ENCODE measurements around the gene DEGS2. TPM values are rescaled to one million over a fixed set of nuclear protein-coding genes. Genes with fewer than 3 reads are reported as not detected.

DEGS2 gene
- total and polyA plus RNA-seq, 2 donors (not counting 1 experiment from before 2014, with no cell fraction given), result 0.82 to 6.4 TPM

DNA sequence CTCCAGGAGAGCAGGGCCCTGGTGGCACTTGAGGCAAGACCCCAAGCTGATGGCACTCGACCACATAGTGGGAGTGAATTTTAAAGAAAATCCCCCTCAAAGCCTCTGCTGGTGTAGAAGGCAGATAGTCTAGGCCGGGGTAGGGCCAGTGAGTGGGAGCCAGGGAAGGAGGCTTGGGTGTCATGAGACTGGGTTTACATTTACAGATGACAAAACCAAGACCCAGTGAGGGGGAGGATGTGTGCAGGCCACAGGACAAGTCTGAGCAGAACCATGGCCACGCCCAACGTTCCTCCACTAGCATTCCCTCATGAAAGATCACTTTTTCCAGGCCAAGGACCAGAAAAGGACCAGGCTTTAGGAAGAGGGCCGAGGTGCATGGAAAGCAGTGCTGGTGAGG is 52.2 kb downstream of the DEGS2 start:
- no peak overlapping the region for H3K9ac ChIP-seq (ENCODE audit: low read length)
- peaks cover 98% of the 10 kb centered on the region for H3K79me2 ChIP-seq (ENCODE audit: control insufficient read depth, insufficient read depth, low read length)
- TF ChIP-seq CTCF (IDR thresholded peaks at IDR 0.05), result no peak
- no peak for TF ChIP-seq EZH2 (IDR thresholded peaks at IDR 0.05; ENCODE audit: borderline replicate concordance, insufficient read depth, low read depth, low read length, poor library complexity, severe bottlenecking)
- H3K9me3 Mint-ChIP-seq (ENCODE audit: insufficient read depth), result no peaks in the 10 kb centered on the region
- H3K4me1 ChIP-seq (ENCODE audit: control insufficient read depth in 2 of 2, insufficient read depth in 2 of 2, low read length in 2 of 2), result peaks cover 22 to 38% of the 10 kb centered on the region in 2 donors
- ChIA-PET POLR2A (no interaction called here), CTCF (interaction anchor here (0.6 to 24.4 kb wide), 26 partner anchors 8 to 183 kb away, joined by 3 to 495 read pairs (median 8); partner anchors contain the start of gene EVL)
- peaks cover 95% of the 10 kb centered on the region for H4K20me1 ChIP-seq (ENCODE audit: control insufficient read depth, insufficient read depth, low read length, poor library complexity, severe bottlenecking)
- H3K27me3 Mint-ChIP-seq, result no peaks in the 10 kb centered on the region
- H3K36me3 ChIP-seq (replicated peaks in 1 of 2; ENCODE audit: control extremely low read depth in 1 of 2, control insufficient read depth in 1 of 2, extremely low read depth in 1 of 2, insufficient read depth in 2 of 2, low read length in 1 of 2), result peaks cover 0 to 93% of the 10 kb centered on the region in 2 experiments
- no peak overlapping the region for H3K4me3 ChIP-seq (ENCODE audit: control extremely low read depth in 1 of 5, extremely low read depth in 1 of 5, insufficient read depth in 1 of 5, low read depth in 2 of 5, low read length in 4 of 5)
- no peaks in the 10 kb centered on the region for H3K9me3 ChIP-seq (ENCODE audit: control extremely low read depth in 1 of 3, control insufficient read depth in 2 of 3, insufficient read depth in 1 of 3, low read length in 2 of 3)
- H3K4me3 Mint-ChIP-seq, result no peak overlapping the region
- DNase-seq (no peak), ATAC-seq (ENCODE audit: low read depth) (no peak)
- no peak overlapping the region for H3K27ac ChIP-seq (ENCODE audit: low read length in 2 of 2)
- WGBS (ENCODE audit: insufficient coverage), result 91% methylated on average over 4 of the region's 5 CpGs
- intact Hi-C loops (cut with micrococcal nuclease), result loop anchor here (5.0 kb wide), 2 partner anchors 50 to 110 kb away; partner anchors contain the start of gene DEGS2
- no peaks in the 10 kb centered on the region for H3K27me3 ChIP-seq (replicated peaks in 1 of 4; ENCODE audit: control extremely low read depth in 1 of 4, control insufficient read depth in 3 of 4, insufficient read depth in 4 of 4, low read length in 3 of 4)
- H3K4me2 ChIP-seq (replicated peaks; ENCODE audit: low read depth, low read length, poor library complexity, severe bottlenecking), result no peak overlapping the region
- peaks cover 57% of the 10 kb centered on the region for H3K4me1 Mint-ChIP-seq
- H3K27ac Mint-ChIP-seq, result peak overlapping the region; percentile 56
- H2AFZ ChIP-seq (ENCODE audit: insufficient read depth, low read depth, low read length, poor library complexity, severe bottlenecking), result no peak overlapping the region

DNA sequence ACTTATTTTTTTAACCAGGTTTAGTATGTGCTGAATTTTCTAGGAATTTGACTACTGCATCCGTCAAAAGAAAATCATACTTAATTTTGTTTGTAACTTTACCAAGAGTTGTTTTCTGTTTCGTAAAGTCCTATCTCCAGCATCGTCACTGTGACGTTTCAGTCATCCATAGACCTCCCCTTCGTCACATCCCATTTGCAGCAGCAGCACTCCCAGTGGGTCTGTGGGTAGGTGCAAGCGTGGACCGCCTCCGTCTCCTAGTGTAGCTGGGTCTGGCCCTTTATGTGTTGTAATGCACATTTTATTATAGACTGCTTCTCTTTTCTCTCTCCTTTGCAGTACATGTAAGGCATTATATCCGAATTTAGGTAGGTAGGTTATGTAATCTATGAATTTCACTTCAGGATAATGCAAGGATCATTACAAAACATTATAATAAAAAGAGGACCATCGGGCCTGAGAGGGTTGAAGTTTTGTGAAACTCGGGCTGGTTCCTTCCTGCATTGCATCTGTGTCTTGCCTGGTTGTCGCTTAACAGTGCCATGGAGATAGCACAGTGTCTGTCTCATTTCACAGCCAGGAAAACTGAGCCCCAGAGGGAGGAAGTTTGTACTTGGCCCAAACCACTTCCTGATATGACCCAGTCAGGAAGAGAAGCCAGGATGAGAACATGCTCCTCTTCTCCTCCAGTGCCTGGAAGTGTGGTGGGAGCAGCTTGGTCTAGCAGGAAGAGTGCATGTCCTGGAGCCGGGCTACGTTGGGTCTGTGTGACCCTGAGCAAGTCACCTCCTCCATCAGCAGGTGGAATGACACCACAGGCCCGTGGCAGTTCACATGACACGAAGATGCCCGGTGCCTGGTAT is 53.0 kb downstream of the DEGS2 start:
- Histone ChIP-seq H3K4me1 (ENCODE audit: control insufficient read depth in 2 of 2, insufficient read depth in 2 of 2, low read length in 2 of 2) (peaks cover 24 to 42% of the 10 kb centered on the region in 2 donors), H3K4me2 (replicated peaks; ENCODE audit: low read depth, low read length, poor library complexity, severe bottlenecking) (no peak overlapping the region), H3K4me3 (ENCODE audit: control extremely low read depth in 1 of 5, extremely low read depth in 1 of 5, insufficient read depth in 1 of 5, low read depth in 2 of 5, low read length in 4 of 5) (no peak overlapping the region), H3K27ac (ENCODE audit: low read length in 2 of 2) (no peak overlapping the region), H3K36me3 (replicated peaks in 1 of 2; ENCODE audit: control extremely low read depth in 1 of 2, control insufficient read depth in 1 of 2, extremely low read depth in 1 of 2, insufficient read depth in 2 of 2, low read length in 1 of 2) (peaks cover 0 to 93% of the 10 kb centered on the region in 2 experiments), H3K9ac (ENCODE audit: low read length) (no peak overlapping the region), H2AFZ (ENCODE audit: insufficient read depth, low read depth, low read length, poor library complexity, severe bottlenecking) (no peak overlapping the region), H4K20me1 (ENCODE audit: control insufficient read depth, insufficient read depth, low read length, poor library complexity, severe bottlenecking) (peaks cover 95% of the 10 kb centered on the region), H3K27me3 (replicated peaks in 1 of 4; ENCODE audit: control extremely low read depth in 1 of 4, control insufficient read depth in 3 of 4, insufficient read depth in 4 of 4, low read length in 3 of 4) (no peaks in the 10 kb centered on the region), H3K9me3 (ENCODE audit: control extremely low read depth in 1 of 3, control insufficient read depth in 2 of 3, insufficient read depth in 1 of 3, low read length in 2 of 3) (no peaks in the 10 kb centered on the region), H3K79me2 (ENCODE audit: control insufficient read depth, insufficient read depth, low read length) (peaks cover 97% of the 10 kb centered on the region)
- H3K4me3 Mint-ChIP-seq, result no peak overlapping the region
- H3K4me1 Mint-ChIP-seq, result peaks cover 62% of the 10 kb centered on the region
- POLR2A ChIA-PET, result no interaction called here
- DNase-seq, result no peak
- intact Hi-C loops (cut with micrococcal nuclease), result loop anchor here (5.0 kb wide), 2 partner anchors 51 to 109 kb away; partner anchors contain the start of gene DEGS2
- no peak for TF ChIP-seq CTCF (IDR thresholded peaks at IDR 0.05)
- no peak for TF ChIP-seq EZH2 (IDR thresholded peaks at IDR 0.05; ENCODE audit: borderline replicate concordance, insufficient read depth, low read depth, low read length, poor library complexity, severe bottlenecking)
- CTCF ChIA-PET, result interaction anchor here (1.1 to 24.4 kb wide), 6 partner anchors 10 to 87 kb away, joined by 4 to 495 read pairs (median 15); partner anchors contain the start of gene EVL
- H3K9me3 Mint-ChIP-seq (ENCODE audit: insufficient read depth), result no peaks in the 10 kb centered on the region
- no peaks in the 10 kb centered on the region for H3K27me3 Mint-ChIP-seq
- 84% methylated on average over 5 of the region's 17 CpGs for WGBS (ENCODE audit: insufficient coverage)
- peak overlapping the region; percentile 75 for H3K27ac Mint-ChIP-seq
- no peak for ATAC-seq (ENCODE audit: low read depth)

Data from B cell (primary cell).